Mesenchymal stem cell (in vitro differentiated cells and primary cell): ENCODE measurements around the gene FAM13A.
A peak's percentile ranks its signal among the peaks of the same experiment; 100 is the strongest.

ENCODE experiments used
- DNase-seq: peaks from one replicate; pipeline ENCODE4 v3.0.0-alpha.2; 2013
- H2AFZ ChIP-seq: one replicate; pipeline ENCODE4 v1.6.1; 2013; ENCODE audit warnings: low read depth, mild to moderate bottlenecking, control low read depth, inconsistent platforms, low read length, moderate library complexity
- H2AK5ac ChIP-seq: 2 replicates; pipeline ENCODE4 v1.6.1; 2013; ENCODE audit warnings: low read length, moderate library complexity, mild to moderate bottlenecking, inconsistent platforms; ENCODE audit not compliant: severe bottlenecking
- H2BK120ac ChIP-seq: one replicate; pipeline ENCODE4 v1.6.1; 2013; ENCODE audit warnings: low read depth, mild to moderate bottlenecking, inconsistent platforms, low read length, moderate library complexity
- H2BK12ac ChIP-seq, 2 experiments: one replicate each; pipeline ENCODE4 v1.6.1; 2013; ENCODE audit warnings: inconsistent platforms in 2 of 2, low read length in 2 of 2, mild to moderate bottlenecking in 2 of 2, moderate library complexity in 2 of 2, control low read depth in 1 of 2
- H2BK15ac ChIP-seq: one replicate; pipeline ENCODE4 v1.6.1; 2013; ENCODE audit warnings: mild to moderate bottlenecking, low read depth, inconsistent platforms; ENCODE audit not compliant: poor library complexity, severe bottlenecking
- H2BK5ac ChIP-seq: 2 replicates; pipeline ENCODE4 v1.6.1; 2013; ENCODE audit warnings: low read depth, mild to moderate bottlenecking, low read length, control low read depth, inconsistent platforms; ENCODE audit not compliant: poor library complexity, severe bottlenecking
- H3K14ac ChIP-seq, 2 experiments: one replicate each; pipeline ENCODE4 v1.6.1; 2013; ENCODE audit warnings: inconsistent platforms in 2 of 2, low read length in 2 of 2, control low read depth in 1 of 2, mild to moderate bottlenecking in 1 of 2, moderate library complexity in 1 of 2
- H3K18ac ChIP-seq, 2 experiments: one replicate each; pipeline ENCODE4 v1.6.1; 2013; ENCODE audit warnings: inconsistent platforms in 2 of 2, low read length in 2 of 2, control low read depth in 1 of 2, low read depth in 1 of 2, mild to moderate bottlenecking in 1 of 2
- H3K23ac ChIP-seq, 2 experiments: one replicate each; pipeline ENCODE4 v1.6.1; 2013; ENCODE audit warnings: inconsistent platforms in 2 of 2, low read length in 2 of 2, mild to moderate bottlenecking in 2 of 2, moderate library complexity in 2 of 2, control low read depth in 1 of 2
- H3K27ac ChIP-seq: 2 replicates; pipeline ENCODE4 v1.5.1; 2013; ENCODE audit warnings: mild to moderate bottlenecking, moderate library complexity, low read length, control low read depth, inconsistent platforms; ENCODE audit not compliant: poor library complexity, severe bottlenecking
- H3K27me3 ChIP-seq, 2 experiments: 2 replicates each; pipeline versions ENCODE4 v1.6.1 to v1.7.0; 2013; ENCODE audit warnings: low read length in 2 of 2, mild to moderate bottlenecking in 2 of 2, moderate library complexity in 2 of 2, control low read depth in 1 of 2, inconsistent platforms in 1 of 2; ENCODE audit not compliant: control insufficient read depth in 1 of 2, insufficient read depth in 1 of 2
- H3K36me3 ChIP-seq, 2 experiments: 2 replicates each; pipeline versions ENCODE4 v1.6.1 to v1.7.0; 2013; ENCODE audit warnings: low read length in 2 of 2, control low read depth in 1 of 2, inconsistent platforms in 1 of 2, low read depth in 1 of 2, mild to moderate bottlenecking in 1 of 2; ENCODE audit not compliant: insufficient read depth in 2 of 2, control insufficient read depth in 1 of 2
- H3K4ac ChIP-seq, 2 experiments: one replicate each; pipeline ENCODE4 v1.6.1; 2013; ENCODE audit warnings: inconsistent platforms in 2 of 2, low read length in 2 of 2, mild to moderate bottlenecking in 2 of 2, moderate library complexity in 2 of 2, control low read depth in 1 of 2, low read depth in 1 of 2
- H3K4me1 ChIP-seq: 2 replicates; pipeline ENCODE4 v1.6.1; 2013; ENCODE audit warnings: low read depth, low read length, control low read depth; ENCODE audit not compliant: control insufficient read depth, insufficient read depth
- H3K4me2 ChIP-seq: 2 replicates; pipeline ENCODE4 v1.6.1; 2013; ENCODE audit warnings: low read length, mild to moderate bottlenecking, inconsistent platforms; ENCODE audit not compliant: poor library complexity, severe bottlenecking
- H3K4me3 ChIP-seq, 2 experiments: 2 replicates each; pipeline versions ENCODE4 v1.5.1 to v1.7.0; 2013; ENCODE audit warnings: low read length in 2 of 2, mild to moderate bottlenecking in 2 of 2, control low read depth in 1 of 2, low read depth in 1 of 2; ENCODE audit not compliant: insufficient read depth in 1 of 2
- H3K79me1 ChIP-seq: replicated peaks from 2 replicates; pipeline ENCODE4 v1.6.1; 2013; ENCODE audit warnings: mild to moderate bottlenecking, control low read depth, low read length, inconsistent platforms; ENCODE audit not compliant: poor library complexity, severe bottlenecking
- H3K9ac ChIP-seq: 2 replicates; pipeline ENCODE4 v1.7.0; 2013; ENCODE audit warnings: mild to moderate bottlenecking, low read length, moderate library complexity
- H3K9me3 ChIP-seq: 2 replicates; pipeline ENCODE4 v1.7.0; 2013; ENCODE audit warnings: mild to moderate bottlenecking, low read length; ENCODE audit not compliant: control insufficient read depth
- H4K8ac ChIP-seq: one replicate; pipeline ENCODE4 v1.6.1; 2013; ENCODE audit warnings: inconsistent platforms, mild to moderate bottlenecking, low read length, moderate library complexity
- H4K91ac ChIP-seq: one replicate; pipeline ENCODE4 v1.6.1; 2013; ENCODE audit warnings: mild to moderate bottlenecking, low read length, inconsistent platforms
- WGBS: methylation state at CpG from one replicate; pipeline ENCODE4 v1.1.7; 2013; ENCODE audit warnings: mixed read lengths; 5-methylcytosine and 5-hydroxymethylcytosine counted together

Gene FAM13A

DNA sequence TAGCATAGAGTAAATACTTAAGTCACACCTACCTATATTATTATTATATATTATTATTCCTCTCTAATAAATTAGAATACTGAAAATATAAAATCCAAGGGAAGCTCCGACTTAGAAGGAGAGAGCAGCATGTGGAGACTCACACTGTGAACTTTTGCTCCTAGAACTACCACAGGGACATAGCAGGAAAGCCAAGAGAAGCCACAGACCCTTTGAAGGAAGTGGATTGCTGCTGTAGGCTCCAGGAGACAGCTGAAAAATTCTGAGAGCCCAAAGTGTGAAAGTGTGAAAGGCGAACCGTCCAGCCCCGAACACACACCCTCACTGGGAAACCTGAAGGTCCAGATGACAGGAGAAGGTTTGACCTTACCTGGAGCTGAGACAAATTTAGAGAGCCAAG, 177.0 kb downstream of the FAM13A start:
- H3K9me3 ChIP-seq = no peaks in the 10 kb centered on the region
- no peak overlapping the region for H3K4ac ChIP-seq
- no peak overlapping the region for H2BK120ac ChIP-seq
- peaks cover 8% of the 10 kb centered on the region for H3K79me1 ChIP-seq
- H2AK5ac ChIP-seq = no peak overlapping the region
- H3K4me1 ChIP-seq = no peaks in the 10 kb centered on the region
- no peak overlapping the region for H2BK12ac ChIP-seq
- H3K4me3 ChIP-seq = no peak overlapping the region
- no peak overlapping the region for H4K91ac ChIP-seq
- no peaks in the 10 kb centered on the region for H3K36me3 ChIP-seq
- 98% methylated on average over 4 of the region's 4 CpGs for WGBS
- no peak overlapping the region for H4K8ac ChIP-seq
- H3K9ac ChIP-seq = no peak overlapping the region
- H3K18ac ChIP-seq = peak overlapping the region in 1 of 2 experiments; percentile 7
- H3K27me3 ChIP-seq = no peaks in the 10 kb centered on the region
- no peak overlapping the region for H3K27ac ChIP-seq
- H2AFZ ChIP-seq = no peak overlapping the region
- DNase-seq = no peak
- no peak overlapping the region for H3K14ac ChIP-seq
- H2BK5ac ChIP-seq = no peak overlapping the region
- H3K4me2 ChIP-seq = no peak overlapping the region
- H2BK15ac ChIP-seq = no peak overlapping the region
- H3K23ac ChIP-seq = no peak overlapping the region

DNA sequence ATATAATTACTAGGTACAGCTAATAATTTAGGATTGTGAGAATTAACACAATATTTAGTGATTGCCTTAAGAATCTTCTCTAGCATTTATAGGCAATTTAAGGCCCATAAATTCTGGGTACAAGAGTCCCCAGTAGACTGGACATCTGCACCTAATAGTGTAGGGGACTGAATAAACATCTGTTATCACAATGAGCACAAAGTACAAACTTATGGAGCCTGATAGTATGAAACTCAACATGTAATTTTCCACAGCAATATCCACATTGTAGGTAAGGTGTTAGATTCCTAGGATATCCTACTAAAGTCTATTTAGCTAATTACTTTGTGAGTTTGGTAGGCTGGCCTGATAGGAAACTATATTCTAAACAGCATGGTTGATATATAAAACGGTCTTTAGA, 178.3 kb downstream of the FAM13A start:
- Histone ChIP-seq H2AFZ (no peak overlapping the region), H3K14ac (no peak overlapping the region), H3K36me3 (no peaks in the 10 kb centered on the region), H3K4me2 (no peak overlapping the region), H2BK12ac (no peak overlapping the region), H2BK120ac (no peak overlapping the region), H3K4me3 (no peak overlapping the region), H4K91ac (no peak overlapping the region), H4K8ac (no peak overlapping the region), H2AK5ac (no peak overlapping the region), H3K9ac (no peak overlapping the region), H2BK5ac (no peak overlapping the region), H3K18ac (no peak overlapping the region), H3K27ac (no peak overlapping the region), H3K4me1 (no peaks in the 10 kb centered on the region), H3K4ac (no peak overlapping the region), H3K9me3 (no peaks in the 10 kb centered on the region), H3K23ac (no peak overlapping the region), H3K79me1 (peaks cover 8% of the 10 kb centered on the region), H2BK15ac (no peak overlapping the region), H3K27me3 (no peaks in the 10 kb centered on the region)
- no CpG with 5 or more reads among the region's 1 CpG for WGBS
- DNase-seq = no peak

DNA sequence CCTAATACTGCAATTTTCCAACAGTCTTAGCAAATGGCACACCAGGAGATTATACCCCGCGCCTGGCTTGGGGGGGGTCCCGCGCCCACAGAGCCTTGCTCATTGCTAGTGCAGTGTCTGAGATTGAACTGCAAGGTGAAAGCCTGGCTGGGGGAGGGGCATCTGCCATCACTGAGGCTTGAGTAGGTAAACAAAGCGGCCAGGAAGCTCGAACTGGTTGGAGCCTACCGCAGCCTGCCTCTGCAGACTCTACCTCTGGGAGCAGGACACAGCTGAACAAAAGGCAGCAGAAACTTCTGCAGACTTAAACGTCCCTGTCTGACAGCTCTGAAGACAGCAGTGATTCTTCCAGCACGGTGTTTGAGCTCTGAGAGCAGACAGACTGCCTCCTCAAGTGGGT, 186.6 kb downstream of the FAM13A start:
- H3K4me2 ChIP-seq = no peak overlapping the region
- H3K36me3 ChIP-seq = peaks cover 0 to 5% of the 10 kb centered on the region in 2 experiments
- H2AFZ ChIP-seq = no peak overlapping the region
- no peaks in the 10 kb centered on the region for H3K9me3 ChIP-seq
- H3K27ac ChIP-seq = no peak overlapping the region
- H3K27me3 ChIP-seq = no peaks in the 10 kb centered on the region
- DNase-seq = no peak
- H2BK120ac ChIP-seq = no peak overlapping the region
- H3K14ac ChIP-seq = no peak overlapping the region
- no peaks in the 10 kb centered on the region for H3K4me1 ChIP-seq
- H2AK5ac ChIP-seq = no peak overlapping the region
- no peak overlapping the region for H3K4ac ChIP-seq
- H4K8ac ChIP-seq = no peak overlapping the region
- H2BK15ac ChIP-seq = no peak overlapping the region
- H2BK5ac ChIP-seq = no peak overlapping the region
- peak overlapping the region in 1 of 2 experiments; percentile 33 for H3K18ac ChIP-seq
- no peak overlapping the region for H3K9ac ChIP-seq
- no peak overlapping the region for H2BK12ac ChIP-seq
- no peak overlapping the region for H3K23ac ChIP-seq
- WGBS = 95% methylated on average over 9 of the region's 9 CpGs
- peaks cover 5% of the 10 kb centered on the region for H3K79me1 ChIP-seq
- no peak overlapping the region for H4K91ac ChIP-seq
- H3K4me3 ChIP-seq = no peak overlapping the region

DNA sequence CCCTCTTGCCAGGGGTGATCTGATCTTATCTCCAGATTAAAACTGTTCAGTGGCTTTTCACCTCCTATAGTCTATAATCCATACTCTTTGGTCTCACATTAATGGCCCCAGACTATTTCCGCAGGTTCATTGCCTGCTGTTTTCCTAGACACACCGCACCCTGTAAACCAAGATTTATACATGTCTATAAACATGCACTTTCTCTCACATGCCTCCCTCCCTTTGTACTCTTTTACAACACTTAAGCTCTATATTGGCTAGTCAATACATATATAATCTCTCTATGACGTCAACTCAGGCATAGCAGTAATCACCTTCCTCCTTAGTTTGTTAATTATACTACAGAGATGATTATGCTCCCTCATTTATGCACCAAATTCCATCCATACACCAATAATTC, 188.5 kb downstream of the FAM13A start:
- Histone ChIP-seq H2BK5ac (no peak overlapping the region), H2BK12ac (no peak overlapping the region), H3K79me1 (peaks cover 5% of the 10 kb centered on the region)

More for the DNA sequence above, 188.5 kb downstream of the FAM13A start:
- Histone ChIP-seq H3K4ac (no peak overlapping the region), H2BK120ac (no peak overlapping the region), H2AFZ (no peak overlapping the region), H3K27ac (no peak overlapping the region), H3K4me3 (no peak overlapping the region), H3K9me3 (no peaks in the 10 kb centered on the region), H3K4me2 (no peak overlapping the region), H3K14ac (no peak overlapping the region), H3K23ac (no peak overlapping the region), H2AK5ac (no peak overlapping the region), H3K36me3 (peaks cover 0 to 5% of the 10 kb centered on the region in 2 experiments), H3K4me1 (no peaks in the 10 kb centered on the region), H4K8ac (no peak overlapping the region), H3K18ac (no peak overlapping the region), H2BK15ac (no peak overlapping the region), H3K27me3 (no peaks in the 10 kb centered on the region), H4K91ac (no peak overlapping the region), H3K9ac (no peak overlapping the region)
- no peak for DNase-seq
- WGBS = 95% methylated on average over 3 of the region's 3 CpGs
